ENCODE data around the gene PPP4R2. TPM values are rescaled to one million over a fixed set of nuclear protein-coding genes. Genes with fewer than 3 reads are reported as not detected.

Gene PPP4R2
- total RNA-seq, 4 donors from 2014 or later, result 72.9 to 134 (median 80.6) TPM

- 82 to 85% methylated on average over 3 of the region's 3 CpGs for WGBS, 2 donors
- H3K4me1 ChIP-seq, result no peaks in the 10 kb centered on the region
- H3K27me3 ChIP-seq, result no peaks in the 10 kb centered on the region
- no peak overlapping the region for H3K27ac ChIP-seq
- H3K36me3 ChIP-seq, result no peaks in the 10 kb centered on the region
- no peak for DNase-seq (ENCODE audit: low spot score in 2 of 2)
- H3K9me3 ChIP-seq, result no peaks in the 10 kb centered on the region
- H3K4me3 ChIP-seq, result no peak overlapping the region
- TF ChIP-seq EP300 (IDR thresholded peaks at IDR 0.05) (no peak), POLR2A (IDR thresholded peaks at IDR 0.05) (no peak), CTCF (IDR thresholded peaks at IDR 0.05) (no peak)
Observed at GRCh38 chr3:73114711-73115110, 118.1 kb downstream of the PPP4R2 start.

- WGBS, 2 donors, result 72 to 80% methylated on average over 2 of the region's 2 CpGs
- Histone ChIP-seq H3K4me1 (no peaks in the 10 kb centered on the region), H3K9me3 (no peaks in the 10 kb centered on the region), H3K36me3 (no peaks in the 10 kb centered on the region), H3K27ac (no peak overlapping the region), H3K4me3 (no peak overlapping the region), H3K27me3 (no peaks in the 10 kb centered on the region)
- no peak for DNase-seq (ENCODE audit: low spot score in 2 of 2)
- TF ChIP-seq CTCF (IDR thresholded peaks at IDR 0.05), result no peak
- no peak for TF ChIP-seq POLR2A (IDR thresholded peaks at IDR 0.05)
- no peak for TF ChIP-seq EP300 (IDR thresholded peaks at IDR 0.05)
Observed at GRCh38 chr3:73115806-73116205, 119.2 kb downstream of the PPP4R2 start.

Small RNA genes lying within 50 kb of the gene (small RNA-seq; reads per million reads assigned to genes)
- gene RNU2-64P (0.57 reads per million), gene RNU6-557P (not detected), gene RNU7-19P (not detected)

Other genes with a start within 250 kb of the PPP4R2 start
- gene SHQ1, start 148.4 kb upstream of the PPP4R2 start, total RNA-seq, result 10 to 100 TPM; 10.0 to 25.3 (median 19.5) TPM
- 10 to 100 TPM; 16.7 to 33.6 (median 22.0) TPM for gene GXYLT2, start 108.8 kb upstream of the PPP4R2 start, total RNA-seq
- gene EBLN2, start 64.8 kb downstream of the PPP4R2 start, total RNA-seq, result 10 to 100 TPM; 11.9 to 16.4 (median 14.9) TPM

All from tibial nerve (tissue), 4 donors.